K562 (cell line): Measurements from ENCODE around the gene SLC7A6OS. TPM values are rescaled to one million over a fixed set of nuclear protein-coding genes. Genes with fewer than 3 reads are reported as not detected.

ENCODE experiments used
- ATAC-seq: fragments of 200-7000 bp; cut with Tn5 transposase; 3 replicates; pipeline ENCODE4 v1.9.1; 2020; ENCODE audit warnings: moderate library complexity
- BruUV-seq: library from RNA; stranded (reverse); fragments of 400-500 nt; replicated peaks from 2 replicates; lab custom pipeline; 2021; lab: Mats Ljungman, UMichigan
- CTCF ChIA-PET: fragments of 300-600 bp; formaldehyde crosslinking; extraction: SDS; loops from one replicate; lab custom pipeline; 2021; ENCODE audit warnings: low intra/inter-chr PET ratio; lab: Yijun Ruan, JAX
- POLR2A ChIA-PET: fragments of 300-600, 350-650 bp; sonication (Branson Sonifier 250); formaldehyde crosslinking; extraction: SDS; loops from one replicate; lab custom pipeline; 2021; ENCODE audit warnings: antibody characterized with exemption, inconsistent platforms; lab: Yijun Ruan, JAX
- DNase-seq, 4 experiments: peaks; one replicate each; pipeline versions ENCODE4 v3.0.0 to v3.0.0-alpha.2; 2011 to 2018; ENCODE audit warnings: low spot score in 3 of 4, mixed read lengths in 3 of 4; ENCODE audit errors: extremely low read depth in 1 of 4
- FAIRE-seq: peaks from 2 replicates; lab custom pipeline; 2011; peaks lifted over from hg19 to GRCh38; lab: Jason Lieb, UNC
- H2AFZ ChIP-seq: 2 replicates; pipeline ENCODE4 v1.6.0; 2011; ENCODE audit warnings: low read depth, low read length, control low read depth, inconsistent platforms
- H3K27ac ChIP-seq: fragments of 200-600 bp; 3 replicates; pipeline ENCODE4 v1.8.0; 2011; ENCODE audit warnings: low read depth, mild to moderate bottlenecking, control low read depth, inconsistent platforms, low read length, moderate library complexity, mixed read lengths; ENCODE audit errors: extremely low read depth
- H3K27me3 ChIP-seq, 2 experiments: fragments of 300-600 bp in 1 of 2; 2 replicates in 1 of 2; 3 replicates in 1 of 2; pipeline versions ENCODE4 v1.6.0 to v1.8.0; 2011; ENCODE audit warnings: inconsistent platforms in 2 of 2, low read length in 2 of 2, mild to moderate bottlenecking in 1 of 2, mixed read lengths in 1 of 2, moderate library complexity in 1 of 2; ENCODE audit not compliant: control insufficient read depth in 2 of 2, insufficient read depth in 2 of 2
- H3K36me3 ChIP-seq: fragments of 300-600 bp; 3 replicates; pipeline ENCODE4 v1.8.0; 2011; ENCODE audit warnings: mild to moderate bottlenecking, low read length, inconsistent platforms; ENCODE audit not compliant: control insufficient read depth, insufficient read depth
- H3K4me1 ChIP-seq, 2 experiments: fragments of 200-600 bp in 1 of 2; replicated peaks in 1 of 2; 2 replicates in 1 of 2; 3 replicates in 1 of 2; pipeline versions ENCODE4 v1.5.1 to v1.8.0; 2011; ENCODE audit warnings: inconsistent platforms in 2 of 2, low read length in 2 of 2, mild to moderate bottlenecking in 1 of 2, mixed read lengths in 1 of 2, moderate library complexity in 1 of 2; ENCODE audit not compliant: control insufficient read depth in 2 of 2, insufficient read depth in 2 of 2
- H3K4me2 ChIP-seq: 2 replicates; pipeline ENCODE4 v1.6.1; 2011; ENCODE audit warnings: low read length, control low read depth, inconsistent platforms, mixed read lengths; ENCODE audit not compliant: insufficient read depth
- H3K4me3 ChIP-seq: fragments of 200-600 bp; sonication (generic), shearing (Covaris generic); 2 replicates; pipeline ENCODE4 v1.5.1; 2016; ENCODE audit warnings: control low read depth, inconsistent platforms
- H3K79me2 ChIP-seq: fragments of 200-600 bp; 3 replicates; pipeline ENCODE4 v1.8.0; 2011; ENCODE audit warnings: low read length, inconsistent platforms; ENCODE audit not compliant: control insufficient read depth, insufficient read depth
- H3K9ac ChIP-seq, 2 experiments: 2 replicates each; pipeline versions ENCODE4 v1.6.0 to v1.6.1; 2011; ENCODE audit warnings: low read depth in 2 of 2, low read length in 2 of 2, control low read depth in 1 of 2, inconsistent platforms in 1 of 2, mild to moderate bottlenecking in 1 of 2, mixed read lengths in 1 of 2; ENCODE audit not compliant: insufficient read depth in 1 of 2
- H3K9me1 ChIP-seq: one replicate; pipeline ENCODE4 v1.6.0; 2011; ENCODE audit warnings: inconsistent platforms, mild to moderate bottlenecking, low read length, moderate library complexity; ENCODE audit not compliant: control insufficient read depth, insufficient read depth
- H3K9me3 ChIP-seq: replicated peaks from 2 replicates; pipeline ENCODE4 v1.5.1; 2011; ENCODE audit warnings: low read depth, low read length, inconsistent platforms; ENCODE audit not compliant: control insufficient read depth, insufficient read depth
- H4K20me1 ChIP-seq: replicated peaks from 2 replicates; pipeline ENCODE4 v1.6.1; 2011; ENCODE audit warnings: low read length, inconsistent platforms, mixed read lengths; ENCODE audit not compliant: control insufficient read depth, insufficient read depth
- FOXJ3 ChIP-seq: sonication (generic); formaldehyde crosslinking; IDR thresholded peaks from 2 replicates; pipeline ENCODE4 v1.4.0; 2020; ENCODE audit warnings: mild to moderate bottlenecking, missing genetic modification reagents
- PCBP1 ChIP-seq: fragments of 200-400 bp; formaldehyde crosslinking; IDR thresholded peaks from 2 replicates; pipeline ENCODE4 v1.6.1; 2018; ENCODE audit warnings: mild to moderate bottlenecking, low read depth, low read length; ENCODE audit not compliant: poor library complexity, severe bottlenecking
- SMAD4 ChIP-seq: fragments of 250-450 bp; sonication (Bioruptor Pico); conservative IDR thresholded peaks from 2 replicates; pipeline ENCODE4 v1.8.0; 2021; ENCODE audit warnings: inconsistent platforms, mild to moderate bottlenecking, moderate library complexity
- SMARCC2 ChIP-seq: fragments of 450-650 bp; IDR thresholded peaks from 2 replicates; pipeline ENCODE4 v1.6.1; 2017; ENCODE audit warnings: antibody characterized with exemption, moderate library complexity, mild to moderate bottlenecking, low read depth
- WGBS: fragments of 100-300 bp; shearing (Covaris generic); methylation state at CpG from one replicate; pipeline ENCODE4 v1.1.6; 2016; ENCODE audit warnings: low coverage, mixed read lengths; ENCODE audit not compliant: insufficient coverage; ENCODE audit errors: missing lambda C conversion rate; 5-methylcytosine and 5-hydroxymethylcytosine counted together
- in situ Hi-C: fragments of 300-500 bp; cut with MboI; formaldehyde crosslinking; loops from 4 replicates; pipeline ENCODE4 v1.15.0; 2018; ENCODE audit warnings: inconsistent platforms, mixed read lengths
- intact Hi-C: fragments of 100-400 bp; cut with micrococcal nuclease; formaldehyde crosslinking; loops from 2 replicates; pipeline ENCODE4 v1.14.2; 2022
- polyA plus RNA-seq, 8 experiments: library from polyadenylated mRNA; depleted of rRNA in 4 of 8; stranded (reverse) in 5 of 8; unstranded in 3 of 8; fragments of >200 nt; fragmentation: Nextera tagmentation in 2 of 8; fragmentation: Illumina TruSeq in 1 of 8; extraction: Ambion mirVana in 2 of 8; extraction: Trizol in 1 of 8; gene quantifications; 2 replicates each; pipeline versions ENCODE4 v1.2.1 to v1.2.3, GENCODE V29; 2011 to 2014; ENCODE audit warnings: inconsistent platforms in 1 of 8, missing spikeins in 1 of 8
- total RNA-seq, 7 experiments: library from RNA; depleted of rRNA in 6 of 7; stranded (reverse); fragments of >200 nt in 6 of 7; fragmentation: Illumina TruSeq in 2 of 7; extraction: Trizol in 2 of 7; gene quantifications; 2 replicates each; pipeline versions ENCODE4 v1.2.1 to v1.2.3, GENCODE V29; 2011 to 2021; ENCODE audit warnings: low replicate concordance in 1 of 7
- TF ChIP-seq, protein P1 (sequence below), 3 experiments: fragments of 200-800 bp in 1 of 3; sonication (Bioruptor generic) in 1 of 3; sonication (generic) in 1 of 3; formaldehyde crosslinking in 1 of 3; IDR thresholded peaks; 2 replicates each; pipeline versions ENCODE4 v1.6.1 to v1.8.0; 2016 to 2022; ENCODE audit warnings: mild to moderate bottlenecking in 2 of 3, missing compliant biosample characterization in 2 of 3, missing genetic modification characterization in 2 of 3, missing genetic modification reagents in 1 of 3
- TF ChIP-seq, protein P2 (sequence below): fragments of 250-450 bp; sonication (Bioruptor Pico); IDR thresholded peaks from 2 replicates; pipeline ENCODE4 v1.9.0; 2021; ENCODE audit warnings: mild to moderate bottlenecking, inconsistent platforms

SLC7A6OS gene
- total and polyA plus RNA-seq, 9 of the 15 experiments (the other 6 are each of a cell fraction or from before 2014, with no cell fraction given), result 2.7 to 23.6 (median 17.2) TPM

DNA sequence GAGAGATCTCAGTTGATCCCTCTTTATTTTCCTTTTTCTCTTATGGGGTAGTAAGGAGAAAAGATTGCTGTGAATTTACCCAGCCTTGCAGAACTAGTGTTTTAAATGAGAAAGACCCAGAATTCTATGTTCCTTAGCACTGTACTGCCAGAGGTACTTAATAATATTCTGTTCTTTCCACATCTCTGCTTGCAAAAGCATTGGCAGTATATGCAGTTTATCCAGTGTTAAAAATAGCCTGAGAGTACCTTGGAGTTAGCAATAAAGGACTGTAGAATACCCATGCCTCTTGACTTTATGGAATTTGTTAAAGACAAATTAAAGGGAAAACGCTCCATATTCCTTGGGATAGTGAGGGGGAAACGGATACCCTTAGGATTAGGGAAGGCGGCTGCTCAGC is 34.5 kb downstream of the SLC7A6OS start:
- H4K20me1 ChIP-seq, result peaks cover 17% of the 10 kb centered on the region
- in situ Hi-C loops, result no loop called here
- no peaks in the 10 kb centered on the region for H3K27me3 ChIP-seq
- H3K9ac ChIP-seq, result no peak overlapping the region
- POLR2A ChIA-PET, result interaction anchor here (1.0 to 1.7 kb wide), 3 partner anchors 12 to 34 kb away, joined by 3 to 7 read pairs (median 4); partner anchors contain the start of genes PRMT7 and SLC7A6OS
- CTCF ChIA-PET, result no interaction called here
- intact Hi-C loops, result no loop called here
- no peak overlapping the region for H3K27ac ChIP-seq
- H3K79me2 ChIP-seq, result peaks cover 26% of the 10 kb centered on the region
- TF ChIP-seq SMAD4 (CRISPR knock-in tag) (no peak), FOXJ3 (no peak), SMARCC2 (no peak), PCBP1 (no peak)
- TF ChIP-seq, protein P1, sequence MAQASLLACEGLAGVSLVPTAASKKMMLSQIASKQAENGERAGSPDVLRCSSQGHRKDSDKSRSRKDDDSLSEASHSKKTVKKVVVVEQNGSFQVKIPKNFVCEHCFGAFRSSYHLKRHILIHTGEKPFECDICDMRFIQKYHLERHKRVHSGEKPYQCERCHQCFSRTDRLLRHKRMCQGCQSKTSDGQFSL (CRISPR knock-in tag; IDR thresholded peaks at IDR 0.05), result no peak
- TF ChIP-seq, protein P1 (tag; IDR thresholded peaks at IDR 0.05), result no peak
- TF ChIP-seq, protein P2, sequence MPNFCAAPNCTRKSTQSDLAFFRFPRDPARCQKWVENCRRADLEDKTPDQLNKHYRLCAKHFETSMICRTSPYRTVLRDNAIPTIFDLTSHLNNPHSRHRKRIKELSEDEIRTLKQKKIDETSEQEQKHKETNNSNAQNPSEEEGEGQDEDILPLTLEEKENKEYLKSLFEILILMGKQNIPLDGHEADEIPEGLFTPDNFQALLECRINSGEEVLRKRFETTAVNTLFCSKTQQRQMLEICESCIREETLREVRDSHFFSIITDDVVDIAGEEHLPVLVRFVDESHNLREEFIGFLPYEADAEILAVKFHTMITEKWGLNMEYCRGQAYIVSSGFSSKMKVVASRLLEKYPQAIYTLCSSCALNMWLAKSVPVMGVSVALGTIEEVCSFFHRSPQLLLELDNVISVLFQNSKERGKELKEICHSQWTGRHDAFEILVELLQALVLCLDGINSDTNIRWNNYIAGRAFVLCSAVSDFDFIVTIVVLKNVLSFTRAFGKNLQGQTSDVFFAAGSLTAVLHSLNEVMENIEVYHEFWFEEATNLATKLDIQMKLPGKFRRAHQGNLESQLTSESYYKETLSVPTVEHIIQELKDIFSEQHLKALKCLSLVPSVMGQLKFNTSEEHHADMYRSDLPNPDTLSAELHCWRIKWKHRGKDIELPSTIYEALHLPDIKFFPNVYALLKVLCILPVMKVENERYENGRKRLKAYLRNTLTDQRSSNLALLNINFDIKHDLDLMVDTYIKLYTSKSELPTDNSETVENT, result no peak
- H3K9me1 ChIP-seq, result no peaks in the 10 kb centered on the region
- FAIRE-seq (no peak), ATAC-seq (no peak), DNase-seq (no peak)
- peaks cover 0 to 9% of the 10 kb centered on the region in 2 experiments; a peak in 1 of 5 replicates for H3K4me1 ChIP-seq
- 93% methylated on average over 3 of the region's 3 CpGs for WGBS
- no peaks in the 10 kb centered on the region for H3K9me3 ChIP-seq
- no peak overlapping the region for H2AFZ ChIP-seq
- H3K36me3 ChIP-seq, result peaks cover 58% of the 10 kb centered on the region
- no peak overlapping the region for H3K4me2 ChIP-seq
- no TSS peak for BruUV-seq
- no peak overlapping the region for H3K4me3 ChIP-seq
